Stimulated activated CD8-positive, alpha-beta memory T cell treated with anti-CD3 and anti-CD28 coated beads, Interleukin-7, amount 100 ng/mL, for 48 hours (primary cell): ENCODE results near the gene FAM241B.

Experiments used
- DNase-seq, 2 donors: peaks; one replicate each; pipeline ENCODE4 v3.0.0-alpha.2; 2020; ENCODE audit warnings: low read depth in 1 of 2; ENCODE audit errors: extremely low read depth in 1 of 2

Gene FAM241B, protein sequence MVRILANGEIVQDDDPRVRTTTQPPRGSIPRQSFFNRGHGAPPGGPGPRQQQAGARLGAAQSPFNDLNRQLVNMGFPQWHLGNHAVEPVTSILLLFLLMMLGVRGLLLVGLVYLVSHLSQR

DNA sequence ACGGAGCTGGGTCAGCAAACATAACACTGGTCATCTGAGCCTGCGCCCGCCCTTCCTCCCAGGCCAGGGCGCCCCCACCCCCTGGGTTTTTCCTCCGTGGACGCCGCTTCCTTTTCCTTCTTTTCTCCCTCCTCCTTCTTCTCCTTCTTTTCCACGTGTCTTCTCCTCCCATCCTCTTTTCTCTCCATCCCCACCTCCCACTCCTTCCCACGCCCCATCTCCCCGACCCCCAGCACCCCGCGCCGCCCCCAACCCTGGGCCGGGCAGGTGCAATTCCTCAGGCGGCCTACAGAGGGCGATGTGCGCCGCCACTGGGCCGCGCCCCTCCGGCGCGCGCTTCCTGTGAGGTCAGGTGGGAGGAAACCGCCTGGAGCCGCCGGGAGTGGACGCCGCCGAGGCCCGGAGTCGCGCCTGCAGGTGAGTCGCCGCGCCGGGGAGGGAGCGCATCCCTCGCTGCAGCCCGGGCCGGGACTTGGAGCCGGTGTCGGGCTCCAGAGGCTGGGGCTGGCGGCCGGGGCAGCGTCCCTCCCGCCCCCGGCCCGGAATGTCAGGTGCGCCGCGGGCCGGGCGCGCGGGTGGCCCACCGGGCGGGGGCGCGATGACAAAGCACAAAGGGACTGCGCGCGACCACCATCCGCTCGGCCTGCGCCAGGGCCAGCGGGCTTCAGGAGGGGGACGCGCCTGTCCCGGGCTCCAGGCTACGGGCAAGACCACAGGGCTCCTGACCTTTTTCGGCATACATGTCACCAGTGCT lies at the start of gene FAM241B:
TSS of gene FAM241B (plus strand) at position 351 of the 754 bp plus-strand sequence. CDS start 1,497 bp downstream, outside the sequence.
- DNase-seq: peak; percentile 40 to 47

DNA sequence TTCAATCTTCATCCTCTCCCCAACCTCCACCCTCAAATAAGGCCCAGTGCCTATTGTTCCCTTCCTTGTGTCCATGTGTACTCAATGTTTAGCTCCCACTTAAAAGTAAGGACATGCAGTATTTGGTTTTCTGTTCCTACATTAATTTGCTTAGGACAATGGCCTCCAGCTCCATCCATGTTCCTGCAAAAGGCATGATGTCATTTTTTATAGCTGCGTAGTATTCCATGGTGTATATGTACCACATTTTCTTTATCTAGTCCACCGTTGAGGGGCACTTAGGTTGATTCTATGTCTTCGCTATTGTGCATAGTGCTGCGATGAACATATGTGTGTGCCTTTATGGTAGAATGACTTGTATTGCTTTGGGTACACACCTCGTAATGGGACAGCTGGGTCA lies 49.6 kb upstream of the FAM241B start:
- no peak for DNase-seq

DNA sequence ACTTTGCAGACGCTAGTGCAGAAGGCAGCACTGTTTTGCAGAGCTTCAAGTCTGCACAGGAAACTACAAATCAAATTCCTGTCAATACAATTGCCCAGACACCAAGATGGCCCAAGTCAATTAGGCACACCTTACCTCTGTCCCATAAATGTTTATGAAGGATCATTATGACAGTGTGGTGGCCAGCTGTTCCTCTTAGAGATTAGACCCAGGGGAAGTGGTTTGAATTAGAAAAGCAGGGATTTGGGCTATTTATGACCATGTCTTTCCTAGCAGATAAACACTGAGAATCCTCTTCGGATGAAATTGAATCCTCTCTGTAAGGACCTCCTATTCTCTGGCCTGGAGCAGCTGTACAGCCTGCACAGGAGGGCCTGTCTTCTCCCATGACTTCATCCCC lies 46.9 kb upstream of the FAM241B start:
- no peak for DNase-seq

DNA sequence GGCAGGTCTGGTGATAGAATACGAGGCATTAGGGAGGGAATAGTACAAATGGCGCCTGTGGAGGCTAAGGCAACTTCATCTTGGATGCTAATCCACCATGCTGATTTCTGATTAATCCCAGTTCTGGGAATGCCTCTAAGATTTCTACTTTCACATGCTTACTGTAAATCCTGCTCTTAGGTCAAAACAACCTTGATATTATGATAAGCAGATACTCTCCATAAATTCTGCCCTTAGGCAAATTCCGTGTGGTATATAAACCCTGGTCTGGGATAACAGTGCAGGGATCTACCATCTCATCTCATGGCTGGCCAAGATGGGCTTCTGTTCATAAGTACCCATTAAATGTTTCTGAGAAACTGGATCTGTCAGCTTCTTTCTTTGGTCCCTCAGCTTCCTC lies 45.4 kb upstream of the FAM241B start:
- DNase-seq: no peak

DNA sequence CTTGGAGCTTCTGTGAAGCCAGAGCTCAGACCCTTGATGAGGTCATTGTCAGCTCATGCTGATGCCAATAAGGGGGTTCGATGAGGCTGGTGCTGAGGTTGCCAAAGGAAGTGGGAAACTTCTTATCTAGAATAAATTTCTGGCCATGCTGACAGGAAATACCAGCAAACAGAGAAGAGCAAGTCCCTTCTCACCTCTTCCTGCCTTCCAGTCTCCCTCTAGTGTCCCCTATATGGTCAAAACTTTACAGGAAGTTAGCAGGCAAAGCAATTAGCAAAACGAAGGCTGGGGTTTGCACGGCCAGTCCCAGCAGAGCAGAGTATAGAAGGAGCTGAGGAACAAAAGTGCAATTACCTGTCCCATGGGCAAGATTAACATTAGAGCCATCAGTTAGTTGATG lies 41.7 kb upstream of the FAM241B start:
- DNase-seq: no peak

DNA sequence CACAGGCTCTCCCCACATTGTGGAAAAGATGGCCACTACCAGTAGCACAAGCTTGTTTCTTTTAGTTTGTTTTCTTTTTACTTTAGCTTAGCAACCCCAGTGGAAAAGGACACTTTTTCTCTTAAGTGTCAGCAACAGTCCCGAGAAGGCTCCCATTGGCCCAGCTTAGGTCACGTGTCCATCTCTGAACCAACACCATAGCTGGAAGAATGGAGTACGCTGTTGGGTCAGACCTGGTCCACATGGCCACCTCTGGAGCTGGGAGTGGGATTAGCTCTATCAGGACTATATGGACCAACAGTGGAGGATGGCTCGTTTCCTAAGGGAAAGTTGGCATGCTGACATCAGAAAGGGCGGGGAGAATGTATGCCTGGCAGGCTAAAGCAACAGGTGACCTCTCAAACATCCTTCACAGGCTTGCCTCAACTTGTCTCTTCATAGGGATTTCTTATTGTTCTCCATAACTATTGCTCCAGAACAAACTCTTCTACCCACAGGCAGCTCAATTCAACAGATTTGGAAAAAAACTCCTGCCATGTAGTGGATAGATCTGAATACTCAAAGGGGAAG lies 29.2 kb upstream of the FAM241B start:
- DNase-seq: no peak

DNA sequence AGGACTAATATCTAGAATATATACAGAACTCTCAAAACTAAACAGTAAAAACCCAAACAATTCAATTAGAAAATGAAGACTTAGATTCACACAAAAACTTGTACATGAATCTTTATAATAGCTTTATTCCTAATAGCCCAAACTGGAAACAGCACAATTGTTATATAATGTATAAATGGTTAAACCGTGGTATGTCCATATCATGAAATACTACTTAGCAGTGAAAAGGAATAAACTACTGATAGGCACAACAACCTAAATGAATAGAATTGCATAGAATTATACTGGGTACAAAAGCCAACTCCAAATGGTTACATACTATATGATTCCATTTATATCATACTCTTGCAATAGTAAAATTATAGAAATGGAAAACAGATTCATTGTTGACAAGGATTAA lies 21.0 kb upstream of the FAM241B start:
- no peak for DNase-seq

DNA sequence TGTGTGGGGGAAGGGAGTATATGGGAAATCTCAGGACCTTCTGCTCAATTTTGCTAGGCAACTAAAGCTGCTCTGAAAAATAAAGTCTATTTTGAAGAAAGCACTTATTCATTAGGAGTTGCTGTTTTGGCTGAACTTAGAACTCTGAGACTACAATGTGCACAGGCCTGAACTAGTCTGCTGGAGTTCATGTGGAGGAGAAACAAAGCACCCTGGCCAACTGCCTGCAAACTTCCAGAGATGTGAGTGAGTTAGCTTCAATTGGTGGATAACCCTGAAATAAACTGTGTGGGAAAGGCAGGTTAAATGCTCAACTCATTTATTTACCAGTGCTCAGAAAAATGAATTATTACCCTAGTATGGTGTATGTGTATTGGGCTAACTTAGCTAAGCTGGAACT lies 17.3 kb upstream of the FAM241B start:
- no peak for DNase-seq

DNA sequence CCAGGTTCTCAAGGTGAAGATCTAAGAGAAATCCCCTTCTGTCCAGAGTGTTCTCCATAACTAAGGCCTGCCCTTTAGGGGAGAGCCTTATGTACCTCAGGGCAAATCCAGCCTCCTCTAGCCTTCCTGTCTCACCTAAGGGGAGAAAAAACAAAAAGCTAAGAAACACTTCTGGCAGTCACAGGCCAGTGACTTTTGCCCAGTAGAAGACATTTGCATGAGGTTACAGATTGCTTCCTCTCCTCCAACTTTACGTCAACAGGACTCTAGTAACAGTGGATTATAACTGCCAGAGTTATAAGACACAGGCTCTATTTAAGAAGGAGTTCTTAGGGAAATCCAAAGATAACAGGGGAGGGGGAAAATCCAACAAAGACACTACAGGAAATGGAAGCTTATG lies 15.9 kb upstream of the FAM241B start:
- no peak for DNase-seq

DNA sequence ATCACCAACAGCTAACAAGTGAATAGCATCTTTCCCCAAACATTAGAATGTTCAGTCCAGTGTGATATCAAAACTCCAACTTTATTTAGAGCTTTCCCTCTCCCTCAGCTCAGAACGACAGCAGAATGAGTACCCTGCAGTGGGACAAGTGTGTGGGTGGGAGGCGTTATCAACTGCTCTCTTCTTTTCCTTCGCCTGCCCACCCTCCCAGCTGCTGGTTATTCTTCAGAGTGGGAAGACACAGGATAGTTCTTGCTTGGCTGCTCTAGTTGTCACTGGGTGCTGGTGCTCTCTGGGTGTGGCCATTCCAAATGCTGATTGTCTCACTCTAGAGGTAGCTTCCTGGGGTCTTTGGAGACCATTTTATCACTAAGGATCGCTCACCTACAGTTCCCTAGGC lies 13.7 kb upstream of the FAM241B start:
- DNase-seq: no peak

DNA sequence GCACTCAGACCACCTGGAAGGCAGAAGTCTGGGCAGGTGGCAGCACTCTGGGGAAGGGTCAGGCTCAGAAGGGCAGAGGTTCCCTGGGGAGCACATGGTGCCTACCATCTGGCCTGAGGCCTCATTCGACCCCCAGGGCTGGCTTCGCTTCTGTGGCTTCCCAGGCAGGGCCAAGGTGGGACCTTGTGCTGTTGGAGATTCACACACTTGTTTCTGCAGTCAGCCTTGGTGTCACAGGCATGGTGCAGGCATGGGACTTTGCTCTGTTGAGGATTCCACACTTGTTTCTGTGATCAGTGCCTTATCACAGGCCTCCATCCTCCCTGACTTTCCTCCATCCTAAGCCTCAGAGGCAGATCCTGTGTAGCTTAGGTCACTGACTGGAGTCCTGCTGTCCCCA lies 11.3 kb upstream of the FAM241B start:
- DNase-seq: no peak

DNA sequence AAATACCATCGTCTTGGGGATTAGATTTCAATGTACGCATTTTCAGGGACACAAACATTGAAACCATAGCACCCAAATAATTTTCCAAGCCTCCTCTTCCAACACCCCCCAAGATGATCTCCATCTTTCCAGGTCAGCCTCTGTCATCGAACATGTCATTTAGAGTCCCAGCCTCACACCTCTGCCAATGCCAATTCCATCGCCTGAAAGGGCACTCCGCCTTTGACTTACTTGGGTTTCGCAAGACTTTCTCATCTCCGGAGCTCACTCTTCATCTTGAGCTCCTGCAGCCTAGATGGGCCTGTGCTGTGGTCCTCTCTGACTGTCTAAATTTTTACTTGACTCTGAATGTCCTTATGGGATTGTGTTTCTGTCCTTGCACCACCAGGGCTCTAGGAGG lies 10.4 kb upstream of the FAM241B start:
- DNase-seq: no peak

DNA sequence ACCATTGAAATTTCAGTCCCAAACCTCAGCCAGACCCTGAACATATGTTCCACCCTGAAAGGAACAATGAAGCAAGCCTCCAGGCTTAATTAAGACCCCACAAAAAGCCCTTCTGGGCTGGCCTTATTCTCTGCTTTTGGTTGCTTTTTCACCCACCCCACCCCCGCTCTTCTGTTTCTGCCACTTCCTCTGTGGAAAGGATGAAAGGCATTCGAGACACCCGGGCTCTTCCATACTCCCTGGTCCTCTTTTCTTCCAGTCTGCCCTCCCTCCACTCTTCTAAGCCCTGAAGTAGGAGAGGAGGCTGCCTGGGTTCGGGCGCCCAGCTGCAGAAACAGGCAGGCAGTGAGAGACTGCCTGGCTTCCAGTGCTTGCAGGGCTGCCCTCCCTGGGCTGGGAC lies 9.4 kb upstream of the FAM241B start:
- DNase-seq: no peak

DNA sequence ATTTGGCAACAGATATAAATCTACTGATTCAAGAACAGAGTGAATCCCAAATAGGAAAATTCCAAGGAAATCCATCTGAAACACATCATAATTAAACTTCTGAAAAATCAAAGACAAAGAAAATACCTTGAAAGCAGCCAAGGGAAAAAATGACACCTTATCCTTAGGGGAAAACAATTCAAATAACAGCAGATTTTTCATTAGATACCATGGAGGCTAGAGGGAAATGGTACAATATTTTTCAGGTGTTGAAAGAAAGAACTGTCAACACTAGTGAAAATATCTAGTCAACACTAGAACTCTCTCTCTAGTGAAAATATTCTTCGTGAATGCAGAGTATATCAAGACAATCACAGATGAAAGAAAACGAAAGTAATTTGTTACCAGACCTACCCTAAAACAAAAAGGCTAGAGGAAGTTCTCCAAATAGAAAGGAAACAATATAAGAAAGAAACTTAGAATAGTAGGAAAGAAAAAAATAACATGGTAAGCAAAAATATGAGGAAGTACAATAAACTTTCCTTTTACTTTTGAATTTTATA lies 5.7 kb upstream of the FAM241B start:
- no peak for DNase-seq

DNA sequence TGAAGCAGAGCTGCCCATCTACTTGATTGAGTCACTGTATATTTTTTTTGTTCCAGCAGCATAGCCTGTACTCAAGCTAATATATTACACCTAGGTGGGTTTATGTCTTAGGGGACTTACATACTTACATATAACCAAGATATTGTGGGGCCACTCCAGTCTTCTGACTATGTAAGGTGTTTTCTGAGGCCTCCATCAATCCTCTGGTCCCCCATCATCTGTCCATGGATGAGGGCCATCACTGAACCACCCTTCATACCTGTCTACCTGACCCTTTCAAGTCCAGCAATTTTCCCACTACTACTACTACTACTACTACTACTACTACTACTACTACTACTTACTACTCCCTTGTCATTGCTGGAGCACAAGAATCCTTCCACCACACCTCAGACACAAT lies 3.2 kb upstream of the FAM241B start:
- DNase-seq: no peak

DNA sequence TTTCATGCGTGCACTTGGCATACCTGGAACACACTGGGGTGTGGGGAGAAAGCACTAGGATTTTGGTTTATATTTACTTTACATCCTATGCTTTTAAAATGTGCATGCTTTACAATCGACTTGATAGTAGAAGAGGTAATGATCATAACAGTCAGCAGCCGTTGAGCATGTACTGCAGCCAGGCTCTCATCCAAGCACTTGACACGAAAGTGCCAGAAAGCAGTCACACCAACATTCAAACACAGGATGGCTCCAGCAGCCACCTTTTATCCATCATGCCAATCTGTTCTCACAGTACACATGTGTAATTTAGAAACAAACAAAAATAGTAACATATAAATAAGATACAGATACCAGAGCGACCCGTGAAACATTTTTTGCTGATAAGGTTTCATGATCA lies 1.2 kb upstream of the FAM241B start:
- no peak for DNase-seq

DNA sequence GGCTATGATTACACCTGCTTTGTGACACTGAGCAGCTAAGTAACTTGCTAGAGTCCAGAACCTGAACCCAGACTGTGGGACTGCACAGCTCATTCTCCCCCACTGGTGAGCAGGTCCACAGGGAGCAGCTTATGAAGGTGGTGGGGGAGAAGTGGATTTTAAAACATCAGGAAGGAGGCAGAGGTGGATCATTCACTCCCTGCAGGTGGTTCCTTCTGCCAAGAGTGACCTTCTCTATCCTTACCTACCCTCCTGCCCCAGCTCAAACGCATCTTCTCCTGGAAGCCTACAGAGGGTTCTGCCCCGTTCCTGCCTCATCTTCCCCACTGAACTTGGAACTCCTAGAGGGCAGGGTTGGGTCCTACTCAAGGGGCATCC lies 539 bp upstream of the FAM241B start:
- DNase-seq: no peak

DNA sequence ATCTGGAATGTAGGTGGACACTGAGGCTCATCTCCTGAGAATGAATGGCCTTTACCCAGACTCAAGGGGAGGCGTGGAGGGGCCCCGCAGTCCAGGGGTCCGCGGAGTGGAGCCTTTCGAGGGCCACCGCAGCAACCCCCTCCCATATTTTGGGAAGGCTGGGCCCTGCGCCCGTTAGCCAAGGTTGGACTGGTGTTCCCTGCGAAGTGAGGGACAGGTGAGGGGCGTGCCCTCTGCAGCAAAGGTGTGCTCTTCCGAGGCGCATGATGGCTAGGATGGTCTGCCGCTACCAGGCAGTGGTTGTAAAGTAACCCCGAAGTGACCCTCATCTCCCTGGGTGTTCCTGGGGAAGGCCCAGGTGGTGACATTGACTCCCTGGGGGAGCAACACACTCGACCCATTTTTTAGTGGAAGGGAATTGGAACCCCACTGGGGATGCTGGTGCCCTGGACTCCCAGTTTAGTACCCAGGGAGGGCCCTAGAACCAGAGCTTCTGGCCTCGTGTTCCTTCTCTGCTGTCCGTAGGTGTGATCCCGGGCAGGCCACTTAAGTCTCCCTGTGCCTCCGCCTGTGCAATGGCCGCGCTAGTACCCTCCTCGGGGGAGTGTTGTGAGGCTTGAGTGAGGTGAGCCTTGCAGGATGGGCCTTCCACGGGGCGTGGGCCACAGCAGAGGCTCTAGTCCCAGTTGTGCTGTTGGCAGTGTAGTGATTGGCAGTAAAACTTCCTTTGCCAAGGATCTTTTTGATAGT lies 779 bp downstream of the FAM241B start:
- no peak for DNase-seq

DNA sequence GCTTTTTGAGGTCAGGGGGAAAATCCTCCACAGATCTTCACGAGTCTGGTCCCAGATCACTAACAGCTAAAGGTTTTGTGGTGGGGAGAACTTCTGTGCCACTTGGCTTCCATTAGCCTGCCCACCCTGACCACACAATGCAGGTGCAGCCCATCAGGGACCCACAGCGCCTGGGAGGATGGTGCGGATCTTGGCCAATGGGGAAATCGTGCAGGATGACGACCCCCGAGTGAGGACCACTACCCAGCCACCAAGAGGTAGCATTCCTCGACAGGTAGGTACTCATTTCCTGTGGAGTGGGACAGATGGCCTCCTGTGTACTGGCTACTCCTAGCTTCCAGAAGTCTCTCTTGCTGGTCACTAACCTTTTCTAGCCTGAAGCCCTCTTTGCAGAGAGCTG lies 1.5 kb downstream of the FAM241B start:
- no peak for DNase-seq

DNA sequence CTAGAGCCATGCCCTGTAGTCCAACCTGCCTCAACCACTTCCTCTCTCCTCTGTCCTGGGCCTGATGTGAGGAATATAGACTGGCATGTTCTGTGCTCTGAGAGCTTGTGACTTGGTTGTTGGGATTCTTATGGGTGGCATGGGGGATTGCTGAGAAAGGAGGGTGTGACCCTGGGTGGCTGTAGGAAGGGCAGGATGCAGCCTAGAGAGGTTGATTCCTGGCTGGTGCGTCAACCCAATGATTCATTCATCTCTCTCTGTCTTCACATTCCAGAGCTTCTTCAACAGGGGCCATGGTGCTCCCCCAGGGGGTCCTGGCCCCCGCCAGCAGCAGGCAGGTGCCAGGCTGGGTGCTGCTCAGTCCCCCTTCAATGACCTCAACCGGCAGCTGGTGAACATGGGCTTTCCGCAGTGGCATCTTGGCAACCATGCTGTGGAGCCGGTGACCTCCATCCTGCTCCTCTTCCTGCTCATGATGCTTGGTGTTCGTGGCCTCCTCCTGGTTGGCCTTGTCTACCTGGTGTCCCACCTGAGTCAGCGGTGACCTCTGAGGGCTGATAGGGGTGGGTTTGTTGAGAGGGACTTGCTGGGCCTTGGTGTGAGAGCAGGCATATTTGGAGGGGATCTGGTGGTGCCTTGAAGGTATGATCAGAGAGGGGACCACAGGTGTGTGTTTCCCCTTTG lies 2.6 kb downstream of the FAM241B start:
- DNase-seq: no peak
